Ovary (tissue), 9 donors: Measurements from ENCODE around the gene BRICD5. TPM values are rescaled to one million over a fixed set of nuclear protein-coding genes. Genes with fewer than 3 reads are reported as not detected.

Experiments
- DNase-seq, 5 donors: peaks; one replicate each; pipeline ENCODE4 v3.0.0-alpha.2; 2019 to 2020
- H3K27ac ChIP-seq, 2 donors: fragments of 200-600 bp; one replicate each; pipeline versions ENCODE4 v1.5.1 to v1.8.0; 2019 to 2022
- H3K27me3 ChIP-seq: fragments of 200-600 bp; one replicate; pipeline ENCODE4 v1.8.0; 2022
- H3K36me3 ChIP-seq: fragments of 200-600 bp; sonication (generic); one replicate; pipeline ENCODE4 v1.5.1; 2019
- H3K4me1 ChIP-seq: one replicate; pipeline ENCODE4 v1.8.1; 2013; ENCODE audit warnings: mild to moderate bottlenecking, moderate library complexity; ENCODE audit not compliant: insufficient read depth
- H3K4me3 ChIP-seq: fragments of 200-600 bp; sonication (generic); one replicate; pipeline ENCODE4 v1.5.1; 2017
- H3K9me3 ChIP-seq, 2 donors: fragments of 200-600 bp in 1 of 2; sonication (generic) in 1 of 2; one replicate each; pipeline versions ENCODE4 v1.5.1 to v1.8.1; 2013 to 2019; ENCODE audit warnings: mild to moderate bottlenecking in 1 of 2, moderate library complexity in 1 of 2
- CTCF ChIP-seq, 3 donors: fragments of 450-650 bp in 2 of 3; fragments of 200-600 bp in 1 of 3; IDR thresholded peaks; one replicate each; pipeline versions ENCODE4 v1.5.1 to v1.8.0; 2016 to 2022; ENCODE audit warnings: antibody characterized with exemption in 3 of 3, mild to moderate bottlenecking in 1 of 3
- EP300 ChIP-seq: sonication (generic); formaldehyde crosslinking; IDR thresholded peaks from one replicate; pipeline ENCODE4 v1.6.1; 2017; ENCODE audit warnings: antibody characterized with exemption
- POLR2A ChIP-seq: fragments of 450-650 bp; IDR thresholded peaks from one replicate; pipeline ENCODE4 v1.6.1; 2017; ENCODE audit warnings: antibody characterized with exemption, mild to moderate bottlenecking, moderate library complexity
- WGBS, 3 donors: extraction: QIAGEN DNeasy Blood & Tissue Kit in 1 of 3; methylation state at CpG; one replicate each; pipeline versions ENCODE4 v1.1.5 to v1.1.7; 2013 to 2017; 5-methylcytosine and 5-hydroxymethylcytosine counted together
- intact Hi-C, 4 donors: fragments of 100-400 bp; cut with DNase I; formaldehyde crosslinking; loops; one replicate each; pipeline versions ENCODE4 v1.11.0 to v1.15.1; 2022 to 2023
- polyA plus RNA-seq, 2 donors: library from polyadenylated mRNA; stranded (reverse); fragments of 200-250 nt in 1 of 2; fragments of 350-450 nt in 1 of 2; fragmentation: Illumina TruSeq in 1 of 2; extraction: RNeasy Lipid Tissue Mini Kit (QIAGEN cat#74804) in 1 of 2; gene quantifications; one replicate each; pipeline ENCODE4 v1.2.3, GENCODE V29; 2013 to 2014
- total RNA-seq, 7 donors: library from RNA; depleted of rRNA in 2 of 7; stranded (reverse); fragments of >200 nt in 2 of 7; fragmentation: NEBNext Ultra II Directional in 3 of 7; extraction: Animal tissue kit (Norgen Biotek cat#: 25700) in 3 of 7; gene quantifications; one replicate each; pipeline versions ENCODE4 v1.1.0 to v1.2.4, GENCODE V29; 2016 to 2023
- donor health status: DM: no; HTN: no; CAD: no; lungs with moderate emphysema.
- donor health status: DM: no; HTN: no; CAD: no.
- donor health status: Bipolar disorder and iron deficiency.
- donor health status: DM: yes; HTN: yes; CAD: no.
- donor health status: DM: no; HTN: no; CAD: no.
- donor health status: DM: yes; HTN: yes; CAD: no.

BRICD5 gene
- total and polyA plus RNA-seq, 9 donors = 0.37 to 8.3 (median 6.2) TPM

- 87 to 92% (median 89%) methylated on average over 14 of the region's 14 CpGs for WGBS, 3 donors
- no peaks in the 10 kb centered on the region for H3K9me3 ChIP-seq
- intact Hi-C loops = no loop called here
- DNase-seq = no peak
- H3K36me3 ChIP-seq = no peaks in the 10 kb centered on the region
- H3K27ac ChIP-seq = no peak overlapping the region
- H3K27me3 ChIP-seq = no peaks in the 10 kb centered on the region
- no peaks in the 10 kb centered on the region for H3K4me1 ChIP-seq
- no peak overlapping the region for H3K4me3 ChIP-seq
- TF ChIP-seq POLR2A (no peak), EP300 (no peak), CTCF (IDR thresholded peaks at IDR 0.05) (no peak)
Measured at GRCh38 chr16:2173366-2173765, 37.3 kb downstream of the BRICD5 start.

GRCh38 chr16:2172688-2173335, 37.9 kb downstream of the BRICD5 start:
- DNase-seq = no peak
- no peak for TF ChIP-seq POLR2A
- TF ChIP-seq EP300 = no peak
- TF ChIP-seq CTCF (IDR thresholded peaks at IDR 0.05) = no peak
- H3K27me3 ChIP-seq = no peaks in the 10 kb centered on the region
- H3K27ac ChIP-seq = no peak overlapping the region
- intact Hi-C loops = no loop called here
- no peaks in the 10 kb centered on the region for H3K4me1 ChIP-seq
- 87 to 89% (median 87%) methylated on average over 29 of the region's 29 CpGs for WGBS, 3 donors
- H3K36me3 ChIP-seq = no peaks in the 10 kb centered on the region
- H3K4me3 ChIP-seq = no peak overlapping the region
- no peaks in the 10 kb centered on the region for H3K9me3 ChIP-seq

GRCh38 chr16:2171601-2172178, 39.0 kb downstream of the BRICD5 start:
- no peaks in the 10 kb centered on the region for H3K9me3 ChIP-seq
- TF ChIP-seq EP300 = no peak
- TF ChIP-seq POLR2A = no peak
- TF ChIP-seq CTCF (IDR thresholded peaks at IDR 0.05) = no peak
- intact Hi-C loops = no loop called here
- no peak overlapping the region for H3K4me3 ChIP-seq
- H3K27me3 ChIP-seq = no peaks in the 10 kb centered on the region
- no peak for DNase-seq
- WGBS, 3 donors = 90 to 95% (median 93%) methylated on average over 28 of the region's 28 CpGs
- no peak overlapping the region for H3K27ac ChIP-seq
- H3K36me3 ChIP-seq = no peaks in the 10 kb centered on the region
- no peaks in the 10 kb centered on the region for H3K4me1 ChIP-seq

GRCh38 chr16:2170587-2171435, 39.9 kb downstream of the BRICD5 start:
- no peaks in the 10 kb centered on the region for H3K36me3 ChIP-seq
- H3K27me3 ChIP-seq = no peaks in the 10 kb centered on the region
- no peak overlapping the region for H3K27ac ChIP-seq
- intact Hi-C loops = no loop called here
- no peak for DNase-seq
- no peaks in the 10 kb centered on the region for H3K9me3 ChIP-seq
- TF ChIP-seq CTCF (IDR thresholded peaks at IDR 0.05) = no peak
- TF ChIP-seq POLR2A = no peak
- TF ChIP-seq EP300 = no peak
- no peak overlapping the region for H3K4me3 ChIP-seq
- H3K4me1 ChIP-seq = no peaks in the 10 kb centered on the region
- WGBS, 3 donors = 82 to 86% (median 84%) methylated on average over 42 to 47 of the region's 47 CpGs
